Fibroblast of peridontal ligament (primary cell): ENCODE results near the gene PLK2.

Source experiments
- DNase-seq: peaks from one replicate; pipeline ENCODE4 v3.0.0-alpha.2; 2010; ENCODE audit errors: extremely low read depth

PLK2 gene

DNA sequence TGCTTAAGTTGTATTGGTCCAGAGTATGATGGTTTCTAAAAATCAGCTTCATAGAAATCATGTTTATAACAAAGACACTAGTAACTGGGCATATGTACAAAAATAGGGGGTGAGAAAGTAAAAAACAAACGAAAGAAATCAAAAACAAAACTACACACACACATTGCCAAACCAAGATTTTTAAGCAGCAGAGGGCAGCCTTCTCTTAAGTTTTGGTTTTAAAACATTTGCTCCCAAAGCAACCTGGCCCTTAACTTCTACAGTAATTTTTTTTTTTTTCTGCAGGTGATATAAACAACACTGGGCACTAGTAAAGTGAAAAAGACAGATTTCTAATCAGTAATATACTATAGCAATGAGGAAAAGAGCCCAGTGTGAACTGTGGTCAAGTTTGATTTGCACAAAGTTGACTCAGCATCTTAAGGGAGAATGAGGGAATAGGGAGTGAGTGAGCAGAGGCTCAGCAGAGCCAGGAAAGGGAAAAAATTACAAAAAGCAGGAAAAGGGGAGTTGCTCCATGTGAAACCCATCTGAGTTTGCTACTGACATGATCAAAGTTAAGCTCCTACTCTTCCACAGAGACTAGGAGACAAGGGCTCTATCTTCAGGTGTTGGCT is 18.0 kb upstream of the PLK2 start:
- peak; percentile 5 for DNase-seq

DNA sequence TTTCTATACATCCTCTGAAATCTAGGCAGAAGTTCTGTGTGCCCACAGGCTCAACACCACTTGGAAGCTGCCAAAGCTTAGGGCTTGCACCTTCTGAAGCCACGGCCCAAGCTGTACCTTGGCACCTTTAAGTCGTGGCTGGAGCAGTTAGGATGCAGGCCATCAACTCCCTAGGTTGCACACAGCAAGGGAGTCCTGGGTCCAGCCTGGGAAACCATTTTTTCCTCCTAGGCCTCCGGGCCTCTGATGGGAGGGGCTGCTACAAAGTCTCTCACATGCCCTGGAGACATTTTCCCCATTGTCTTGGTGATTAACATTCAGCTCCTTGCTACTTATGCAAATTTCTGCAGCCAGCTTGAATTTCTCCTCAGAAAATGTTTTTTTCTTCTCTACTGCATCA is 15.5 kb upstream of the PLK2 start:
- DNase-seq = no peak

DNA sequence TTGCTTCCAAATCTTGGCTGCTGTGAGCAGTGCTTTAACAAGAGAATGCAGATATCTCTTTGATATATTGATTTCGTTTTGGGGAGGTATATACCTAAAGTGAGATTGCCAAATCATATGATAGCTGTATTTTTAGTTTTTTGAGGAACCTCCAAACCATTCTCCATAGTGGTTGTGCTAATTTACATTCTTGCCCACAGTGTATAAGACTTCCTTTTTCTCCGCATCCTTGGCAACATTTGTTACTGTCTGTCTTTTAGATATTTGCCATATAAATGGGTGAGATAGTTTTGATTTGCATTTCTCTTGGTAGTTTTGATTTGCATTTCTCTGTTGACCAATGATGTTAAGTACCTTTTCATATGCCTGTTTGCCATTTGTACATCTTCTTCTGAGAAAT is 10.0 kb upstream of the PLK2 start:
- no peak for DNase-seq

DNA sequence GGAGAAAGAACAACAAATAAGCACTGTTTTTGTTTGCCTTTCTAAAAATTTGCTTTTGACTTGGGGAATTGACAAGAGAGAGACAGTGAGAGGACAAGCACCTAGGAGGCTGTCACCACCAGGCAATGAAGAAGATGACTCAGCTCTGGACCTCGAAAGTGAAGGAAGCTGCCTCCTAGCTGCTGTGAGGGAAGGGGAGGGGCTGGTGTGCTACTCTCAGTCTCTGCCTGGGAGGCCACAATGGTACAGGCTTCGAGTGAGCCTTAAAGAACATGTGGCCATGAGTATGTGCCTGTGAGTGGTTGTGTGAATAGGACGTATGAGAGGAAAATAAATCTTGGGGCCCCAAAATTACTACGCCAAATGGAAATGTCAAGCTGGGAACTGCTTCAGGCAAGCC is 7.1 kb upstream of the PLK2 start:
- peak; percentile 14 for DNase-seq

DNA sequence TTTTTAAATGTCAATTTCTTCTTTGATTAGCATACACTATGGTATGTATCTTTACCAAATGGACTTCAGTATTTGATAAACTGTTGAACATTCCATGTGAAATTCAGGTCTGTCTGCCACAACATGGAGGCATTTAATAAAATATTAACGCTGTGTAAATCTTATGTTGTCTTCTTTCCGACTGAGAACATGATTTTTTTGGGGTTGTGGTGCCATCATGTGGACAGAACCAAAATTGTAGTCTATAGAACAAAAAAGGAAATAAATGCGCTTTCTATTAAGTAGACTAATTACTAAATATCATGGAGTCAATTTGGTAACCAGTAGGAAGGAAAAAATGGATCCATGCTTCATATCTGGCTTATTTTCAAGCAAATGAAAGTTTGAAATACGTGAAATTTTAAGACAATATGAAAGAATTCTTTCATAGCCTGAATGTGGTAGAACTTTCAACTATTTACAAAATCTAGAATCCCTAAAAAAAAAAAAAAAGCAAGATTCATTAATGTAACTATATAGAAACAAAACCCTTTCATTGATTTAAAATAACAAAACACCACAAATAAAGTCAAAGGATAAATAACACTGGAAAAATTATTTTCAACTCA is 2.8 kb upstream of the PLK2 start:
- peak; percentile 83 for DNase-seq

DNA sequence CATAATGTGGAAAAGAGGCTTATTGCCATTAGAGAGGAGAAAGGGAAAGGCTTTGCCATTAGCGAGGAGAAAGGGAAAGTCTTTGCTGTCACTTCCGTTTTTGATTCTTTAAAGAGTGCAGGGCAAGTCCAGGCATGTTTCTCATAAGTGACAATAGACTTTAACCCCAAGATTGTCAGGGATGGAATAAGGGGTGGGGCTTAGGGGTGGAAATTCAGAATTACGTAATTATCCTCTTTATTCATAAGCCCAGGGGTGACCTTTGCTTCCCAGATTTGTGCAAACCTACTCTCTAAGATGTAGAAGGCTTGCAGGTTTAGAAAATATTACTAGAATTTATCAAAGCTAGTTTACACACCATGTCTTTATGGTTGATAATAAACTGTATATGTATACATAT is 2.3 kb upstream of the PLK2 start:
- peak; percentile 35 for DNase-seq

DNA sequence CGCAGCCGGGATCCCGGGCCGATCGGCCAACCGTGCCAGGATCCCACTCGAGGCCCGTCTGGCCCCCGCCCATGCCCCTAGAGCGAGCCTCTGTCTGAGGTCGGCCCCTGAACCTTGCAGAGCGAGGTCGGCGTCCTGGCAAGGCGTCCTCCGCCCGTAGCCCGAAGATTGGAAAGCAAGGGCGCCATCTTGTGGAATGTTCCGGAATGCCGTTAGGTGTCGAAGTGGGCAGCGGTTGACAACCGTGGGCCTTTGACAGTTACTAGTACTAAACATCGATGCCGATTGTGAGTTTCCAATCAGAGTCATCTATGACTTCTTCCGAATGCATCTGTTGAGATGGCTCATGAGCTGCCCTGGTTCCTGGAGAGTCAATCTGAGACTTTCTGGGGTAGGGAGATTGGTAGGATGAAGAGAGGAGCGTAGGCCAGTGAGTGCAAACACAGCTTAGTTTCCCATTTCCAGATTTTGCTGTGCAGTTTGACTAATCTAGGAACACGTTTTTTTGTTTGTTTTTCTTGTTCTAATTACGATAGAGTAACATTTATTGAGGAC is 923 bp upstream of the PLK2 start:
- peak; percentile 88 for DNase-seq

DNA sequence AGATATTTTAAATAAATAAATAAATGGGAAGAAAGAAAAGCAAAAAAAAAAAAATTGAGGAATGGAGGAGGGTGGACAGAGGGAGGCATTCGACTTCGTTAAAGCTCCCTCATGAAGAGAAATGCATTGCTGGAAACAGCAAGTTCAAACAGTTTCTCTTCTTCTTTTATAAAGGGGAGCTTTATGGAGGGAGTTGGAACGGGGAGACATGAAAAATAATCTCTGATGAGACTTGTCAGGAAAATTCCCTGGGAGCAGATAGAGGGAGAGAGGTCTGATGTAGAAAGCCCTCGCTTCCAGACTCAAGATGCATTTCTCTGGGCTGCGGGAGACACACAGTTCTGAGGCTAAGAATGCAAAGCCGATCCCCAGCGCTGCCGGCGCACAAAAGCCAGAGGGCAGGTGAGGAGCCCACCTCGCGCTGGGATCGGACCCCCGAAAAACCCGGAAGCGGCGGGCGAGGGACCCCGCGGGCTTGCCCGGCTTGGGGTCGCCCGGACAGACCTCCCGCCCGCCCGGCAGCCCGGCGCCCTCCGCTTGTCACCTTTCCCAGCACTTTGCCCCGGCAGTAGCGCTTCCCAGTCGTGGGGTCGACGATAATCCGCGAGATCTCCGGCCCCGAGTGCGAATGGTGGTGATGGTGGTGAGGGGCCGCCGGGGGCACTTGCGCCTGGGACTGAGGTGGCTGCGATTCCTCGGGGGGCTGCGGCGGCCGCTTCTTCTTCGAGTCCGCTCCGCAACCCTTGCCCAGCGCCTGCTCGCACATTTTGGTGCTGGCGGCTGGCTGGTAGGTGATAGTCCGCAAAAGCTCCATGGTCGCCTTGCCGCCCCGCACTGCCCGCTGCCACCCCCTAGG is 512 bp downstream of the PLK2 start:
- DNase-seq = peak; percentile 62

DNA sequence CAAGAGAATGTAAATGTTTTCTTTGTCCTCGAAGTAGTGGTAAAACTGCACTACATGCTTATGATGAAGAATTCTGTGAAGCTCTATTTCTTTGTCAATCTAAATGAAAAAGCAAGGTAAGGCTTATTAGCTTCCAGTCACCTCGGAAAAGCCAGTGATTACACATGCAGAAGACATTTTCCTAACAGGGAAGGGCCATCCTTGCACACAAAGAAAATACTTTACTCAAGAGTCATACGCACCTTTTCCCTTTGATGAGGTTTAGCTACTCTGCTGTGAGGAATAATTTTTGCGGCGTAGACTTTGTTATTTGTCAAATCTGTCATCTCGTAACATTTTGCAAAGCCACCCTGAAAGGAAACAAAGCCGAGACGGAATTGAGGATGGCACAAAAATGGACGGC is 1.1 kb downstream of the PLK2 start:
- DNase-seq = peak; percentile 41

DNA sequence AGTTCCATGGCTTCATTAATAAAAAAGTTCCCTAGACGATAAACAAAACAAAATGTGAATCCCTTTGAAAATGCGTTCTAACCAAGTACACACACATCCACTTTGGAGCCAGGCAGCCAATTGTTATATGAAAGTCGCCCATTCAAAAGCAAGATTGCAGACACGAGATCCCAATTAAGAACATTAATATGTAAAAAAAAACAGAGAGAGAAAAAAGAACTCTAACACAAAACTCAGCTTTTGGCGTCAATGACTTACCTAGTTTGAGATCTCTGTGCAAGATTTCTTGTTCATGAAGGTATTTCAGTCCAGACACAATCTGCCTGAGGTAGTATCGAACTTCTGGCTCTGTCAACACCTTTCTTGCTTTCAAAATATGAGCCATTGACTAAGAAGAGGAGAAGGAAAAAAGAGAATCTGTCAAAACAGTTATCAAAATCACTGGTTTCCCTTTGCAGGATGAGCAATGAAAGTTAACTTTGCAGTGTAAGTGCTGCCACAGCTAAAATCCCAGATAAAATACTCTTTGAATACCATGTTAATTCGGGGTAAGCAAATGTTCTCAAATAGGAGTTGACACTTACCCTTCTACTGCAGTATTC is 1.6 kb downstream of the PLK2 start:
- DNase-seq = peak; percentile 5

DNA sequence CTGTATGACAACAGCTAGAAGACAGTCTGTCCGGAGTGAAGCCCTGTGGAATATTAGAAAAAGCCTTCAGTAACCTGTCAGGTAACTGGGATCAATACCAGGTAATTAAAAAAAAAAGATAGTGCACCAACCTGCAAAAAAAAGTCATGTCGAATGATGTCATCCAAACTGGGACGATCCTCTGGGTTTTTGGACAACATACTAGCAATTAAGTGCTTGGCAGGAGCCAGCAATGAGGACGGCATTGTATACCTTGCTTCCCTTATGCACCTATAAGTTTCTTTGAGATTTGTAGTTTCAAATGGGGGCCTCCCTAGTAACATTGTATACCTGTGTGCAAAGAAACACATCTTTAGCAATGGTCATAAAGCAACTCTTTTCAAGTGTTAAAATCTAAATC is 2.8 kb downstream of the PLK2 start:
- no peak for DNase-seq

DNA sequence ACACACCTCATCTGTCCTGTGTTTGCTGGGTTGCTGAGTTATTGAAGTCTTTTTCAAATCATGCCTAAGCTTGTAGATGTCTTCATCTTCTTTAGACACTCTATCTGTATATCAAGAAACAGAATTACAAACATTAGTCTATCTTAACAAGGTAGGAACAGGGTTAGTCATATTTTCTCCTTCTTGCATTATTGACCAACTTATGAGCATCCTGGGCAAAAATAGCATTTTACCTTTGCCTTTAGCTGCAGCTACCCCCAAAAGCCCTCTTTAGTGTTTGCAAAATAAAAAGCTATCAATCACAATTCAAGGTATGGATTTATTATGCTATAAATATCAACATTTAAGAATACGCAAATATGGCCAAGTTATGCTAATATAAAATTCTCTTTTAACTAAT is 3.4 kb downstream of the PLK2 start:
- peak; percentile 12 for DNase-seq

DNA sequence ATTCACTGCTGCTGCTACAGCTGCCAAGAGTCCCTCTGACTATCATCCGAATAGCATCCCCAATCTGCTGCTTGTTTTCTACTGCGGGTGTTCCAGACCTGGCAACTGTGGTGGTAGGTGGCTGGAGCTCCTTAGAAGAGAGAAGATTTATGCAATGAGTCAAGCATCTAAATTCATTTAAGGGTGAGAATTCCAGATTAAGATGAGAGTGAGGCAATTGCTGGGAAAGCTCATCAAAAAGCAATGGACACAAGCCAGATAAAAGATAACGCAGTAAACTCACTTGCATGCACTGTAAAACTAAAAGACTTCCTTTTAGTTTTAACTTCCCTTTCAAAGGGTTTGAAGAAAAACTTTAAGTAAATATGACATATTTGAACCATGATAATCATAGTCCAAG is 3.9 kb downstream of the PLK2 start:
- DNase-seq = peak; percentile 13

DNA sequence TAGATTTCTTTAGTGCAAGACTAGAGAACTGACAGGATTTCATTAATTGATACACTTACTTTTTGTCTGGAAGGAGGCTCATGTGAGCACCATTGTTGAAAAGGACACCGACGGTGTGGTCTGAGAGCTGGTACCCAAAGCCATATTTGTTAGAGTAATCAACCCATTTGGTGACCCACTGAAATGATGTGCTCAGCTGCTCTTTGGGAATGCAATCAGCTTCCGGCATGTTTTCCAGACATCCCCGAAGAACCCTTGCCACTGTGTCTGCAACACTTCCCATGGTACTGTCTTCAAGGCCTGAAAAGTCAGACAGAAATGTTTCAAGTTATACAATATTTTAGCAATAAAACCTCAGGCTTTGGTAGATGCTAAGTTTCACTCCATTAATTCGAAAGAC is 4.4 kb downstream of the PLK2 start:
- DNase-seq = peak; percentile 15

DNA sequence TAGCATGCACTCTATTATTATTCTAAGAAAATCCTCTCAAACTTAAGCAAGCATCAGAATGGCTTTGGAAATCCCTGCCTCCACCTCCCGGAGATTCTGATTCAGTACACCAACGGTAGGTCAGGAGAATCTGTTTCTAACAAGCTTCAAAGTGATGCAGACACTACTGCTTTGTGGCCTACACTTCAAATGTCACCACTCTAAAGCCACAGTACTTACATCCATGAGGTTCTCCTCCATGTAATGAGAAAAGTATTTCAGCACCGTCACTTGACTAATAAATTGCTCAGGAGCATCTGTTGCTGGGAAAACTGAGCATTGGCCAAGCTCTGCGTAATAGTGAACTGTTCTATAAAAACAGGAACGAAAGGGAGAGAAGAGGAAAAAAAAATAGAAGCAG is 4.8 kb downstream of the PLK2 start:
- peak; percentile 32 for DNase-seq

DNA sequence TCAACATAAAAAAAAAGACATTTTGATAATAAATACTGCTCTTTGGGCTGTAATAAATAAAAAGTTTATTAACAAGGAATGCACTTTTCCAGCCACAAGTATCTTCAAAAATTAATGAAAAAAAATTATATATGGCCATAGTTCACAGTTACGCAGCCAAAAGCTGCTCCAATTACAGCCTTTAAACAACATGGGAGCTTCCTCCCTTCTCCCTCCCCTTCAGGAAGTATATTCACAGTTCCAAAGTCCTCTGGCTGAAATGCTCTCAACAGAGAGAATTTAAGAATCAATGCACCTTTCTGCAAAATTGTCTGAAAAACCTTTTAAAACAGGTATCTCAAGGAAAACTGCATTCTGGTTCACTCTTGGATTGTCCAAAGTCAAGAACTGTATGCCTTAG is 5.9 kb downstream of the PLK2 start:
- DNase-seq = no peak

DNA sequence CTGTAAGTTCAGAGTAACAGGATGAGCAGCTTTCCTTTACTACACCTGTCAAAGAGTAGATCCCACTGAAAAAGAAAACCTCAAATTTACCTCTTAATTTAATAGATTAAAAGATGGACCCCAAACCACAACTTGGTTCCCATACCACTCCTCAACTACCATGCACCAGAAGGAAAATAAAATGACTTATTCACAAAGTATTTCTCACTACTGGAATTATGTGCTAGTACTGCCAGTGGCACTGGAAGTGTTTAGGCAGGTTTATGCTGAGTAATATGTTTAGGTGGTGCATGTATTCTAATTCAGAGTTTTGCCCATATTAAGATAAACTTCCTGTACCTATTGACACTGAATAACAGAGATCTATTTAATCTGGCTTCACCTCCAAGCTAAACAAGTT is 6.6 kb downstream of the PLK2 start:
- peak; percentile 17 for DNase-seq

DNA sequence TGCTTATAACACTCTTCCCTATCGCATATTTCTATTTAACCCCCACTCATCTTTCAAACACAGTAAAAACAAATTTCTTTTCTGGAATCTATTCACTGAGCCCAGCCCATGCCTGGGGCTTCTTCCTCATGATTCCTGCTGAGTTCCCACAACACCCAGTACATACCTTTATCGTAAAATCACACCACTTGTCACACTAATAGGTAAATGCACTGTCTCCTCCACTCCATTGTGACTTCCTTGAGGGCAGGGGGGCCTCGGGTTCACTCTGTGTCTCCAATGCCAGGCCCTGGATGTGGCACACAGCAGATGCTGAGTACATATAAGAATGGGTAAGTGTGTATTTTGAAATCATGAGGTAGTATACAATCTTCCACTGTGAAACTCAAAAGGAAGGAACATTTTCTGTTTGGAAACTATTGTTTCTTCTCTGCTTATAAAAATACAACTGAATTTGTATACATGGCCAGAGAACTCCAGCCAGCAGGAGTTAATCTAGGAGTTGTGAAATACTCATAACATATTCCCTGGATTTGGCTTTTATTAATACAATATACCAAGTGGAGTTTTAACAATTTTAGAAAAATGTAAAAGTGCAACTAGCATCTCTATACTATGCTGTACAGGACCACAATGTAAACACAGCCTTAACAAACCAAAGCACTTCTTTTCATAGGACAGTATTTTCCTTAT is 7.2 kb downstream of the PLK2 start:
- DNase-seq = peak; percentile 57

DNA sequence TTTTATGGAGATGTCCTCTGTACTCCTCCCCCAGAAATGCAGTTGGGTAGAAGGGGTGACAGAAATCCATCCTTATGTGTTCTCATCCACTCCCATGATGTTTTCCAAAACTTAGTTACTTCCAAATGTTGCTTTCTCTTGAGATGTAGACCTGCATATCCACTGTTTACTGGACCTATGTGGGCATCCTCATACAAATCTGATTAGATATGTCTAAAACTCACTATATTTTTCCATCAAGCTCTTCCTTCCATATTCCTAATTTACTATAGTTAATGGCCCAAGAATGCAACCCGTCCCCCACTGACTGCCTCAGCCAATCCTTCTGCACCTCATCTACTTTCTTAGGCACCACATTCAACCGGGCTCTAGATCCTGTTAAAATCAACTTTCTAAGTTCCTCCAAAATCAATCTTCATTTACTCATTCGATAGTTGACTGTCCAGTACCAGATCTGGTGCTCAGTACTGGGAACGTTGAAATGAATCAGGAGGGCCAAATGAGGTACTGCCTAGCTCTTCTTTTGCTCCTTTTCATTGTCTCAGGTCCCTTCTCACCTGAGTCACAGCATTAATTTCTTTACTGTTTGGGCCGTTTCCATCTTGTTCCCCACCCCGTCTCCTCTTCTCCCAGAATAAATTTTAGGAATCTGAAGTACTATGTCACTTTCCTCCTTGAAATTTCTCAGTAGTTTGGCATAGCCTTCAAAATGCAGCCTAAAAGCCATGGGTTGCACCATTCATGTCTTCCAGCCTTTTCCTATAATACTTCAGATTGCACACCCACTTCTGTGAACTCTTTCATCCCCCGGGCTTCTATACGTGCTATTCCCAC is 7.9 kb downstream of the PLK2 start:
- peak; percentile 14 for DNase-seq

DNA sequence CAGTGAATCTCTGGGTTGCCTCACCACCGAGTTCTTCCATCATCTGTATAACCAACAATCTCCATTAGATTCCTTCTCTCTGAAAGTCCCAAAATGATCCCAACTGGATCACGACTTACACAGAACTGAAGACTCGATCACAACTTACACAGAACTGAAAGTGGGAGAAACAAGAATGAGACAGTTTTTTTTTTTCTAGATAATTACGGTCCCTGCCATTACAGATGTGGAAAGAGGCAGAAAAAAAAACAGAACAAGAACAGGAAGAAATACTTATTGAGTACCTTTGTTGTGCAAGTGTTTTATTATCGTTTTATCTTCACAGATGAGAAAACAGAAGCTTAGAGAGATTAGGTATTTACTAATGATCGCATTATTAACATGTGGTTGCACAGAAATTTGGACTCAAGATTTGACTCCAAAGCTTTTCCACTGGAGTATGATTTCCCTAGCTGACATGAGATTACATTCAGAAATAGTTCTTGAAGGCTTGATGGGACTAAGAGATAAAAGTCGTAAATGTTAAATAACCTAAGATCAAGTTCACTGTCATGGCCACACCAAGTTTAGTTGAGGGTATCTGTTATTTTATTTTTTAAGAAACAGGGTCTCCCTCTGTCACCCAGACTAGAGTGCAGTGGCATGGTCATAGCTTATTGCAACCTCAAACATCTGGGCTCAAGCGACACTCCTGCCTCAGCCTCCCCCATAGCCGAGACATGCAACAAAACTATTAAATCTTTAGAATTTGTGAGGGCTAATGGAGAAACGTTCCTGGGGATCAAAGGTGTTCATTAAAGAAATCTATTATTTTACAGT is 8.9 kb downstream of the PLK2 start:
- DNase-seq = peak; percentile 38
